ENCODE results near the gene EIF1.
"Not testable (repeated sequence)": the region's sequence is repeated elsewhere in the genome, so short reads cannot be mapped to it uniquely, and the experiment has no call there.

The EIF1 gene

GRCh38 chr17:41688641-41689496 lies at the start of gene EIF1:
EIF1 (plus strand) TSS chr17:41688885; CDS start chr17:41689039, 154 bp downstream.
- H3K27me3 ChIP-seq: no peaks in the 10 kb centered on the region
- H3K36me3 ChIP-seq: peaks cover 44 to 45% (median 45%) of the 10 kb centered on the region in 3 donors
- peak within 1 kb of the TSS; percentile 86 to 100 for H3K4me3 ChIP-seq
- intact Hi-C loops (cut with DNase I; ENCODE audit: low total_unique reads): no loop called here
- no peak for TF ChIP-seq CTCF (IDR thresholded peaks at IDR 0.05)
- DNase-seq: peak; percentile 99 to 100
- H3K4me1 ChIP-seq: peaks cover 0 to 32% (median 23%) of the 10 kb centered on the region in 4 donors
- no peaks in the 10 kb centered on the region for H3K9me3 ChIP-seq
- peak within 1 kb of the TSS; percentile 100 for H3K27ac ChIP-seq

DNA sequence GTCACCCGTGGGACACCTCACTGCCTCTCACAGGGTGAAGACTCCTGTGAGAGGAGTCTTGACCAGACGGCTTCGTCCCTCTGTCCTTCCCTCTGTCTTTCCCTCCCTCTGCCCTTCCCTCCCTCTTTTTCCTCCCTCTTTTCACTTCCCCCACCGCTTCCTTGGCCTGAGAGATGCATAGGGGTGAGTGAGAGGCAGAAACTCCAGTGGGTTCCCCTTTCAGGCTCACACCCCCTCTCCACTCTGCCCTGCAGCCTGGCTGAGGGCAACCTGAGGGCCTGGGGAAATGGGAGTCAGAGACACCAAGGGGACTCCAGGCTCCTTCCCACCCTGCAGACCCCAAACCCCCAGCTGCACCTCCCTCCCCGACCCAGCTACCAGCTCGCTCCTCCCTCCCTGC lies 49.7 kb upstream of the EIF1 start:
- Histone ChIP-seq H3K36me3 (no peaks in the 10 kb centered on the region), H3K27me3 (no peaks in the 10 kb centered on the region), H3K9me3 (no peaks in the 10 kb centered on the region), H3K4me1 (peaks cover 0 to 20% (median 10%) of the 10 kb centered on the region in 4 donors), H3K4me3 (no peak overlapping the region), H3K27ac (no peak overlapping the region)
- intact Hi-C loops (cut with DNase I; ENCODE audit: low total_unique reads): no loop called here
- DNase-seq: no peak
- no peak for TF ChIP-seq CTCF (IDR thresholded peaks at IDR 0.05)

GRCh38 chr17:41639492-41640473 lies 48.9 kb upstream of the EIF1 start:
- Histone ChIP-seq H3K27me3 (no peaks in the 10 kb centered on the region), H3K36me3 (no peaks in the 10 kb centered on the region), H3K4me3 (no peak overlapping the region), H3K4me1 (peaks cover 0 to 16% (median 8%) of the 10 kb centered on the region in 4 donors), H3K9me3 (no peaks in the 10 kb centered on the region), H3K27ac (no peak overlapping the region)
- TF ChIP-seq CTCF (IDR thresholded peaks at IDR 0.05): no peak
- intact Hi-C loops (cut with DNase I; ENCODE audit: low total_unique reads): no loop called here
- no peak for DNase-seq

GRCh38 chr17:41640596-41640995 lies 48.1 kb upstream of the EIF1 start:
- H3K27ac ChIP-seq; H3K36me3 ChIP-seq; H3K4me1 ChIP-seq; intact Hi-C loops (cut with DNase I; ENCODE audit: low total_unique reads); H3K9me3 ChIP-seq; H3K27me3 ChIP-seq; H3K4me3 ChIP-seq; DNase-seq: not testable (repeated sequence)

- no peaks in the 10 kb centered on the region for H3K27me3 ChIP-seq
- peaks cover 0 to 8% (median under 1%) of the 10 kb centered on the region in 4 donors for H3K4me1 ChIP-seq
- intact Hi-C loops (cut with DNase I; ENCODE audit: low total_unique reads): no loop called here
- H3K27ac ChIP-seq: no peak overlapping the region
- TF ChIP-seq CTCF (IDR thresholded peaks at IDR 0.05): no peak
- H3K4me3 ChIP-seq: no peak overlapping the region
- H3K36me3 ChIP-seq: no peaks in the 10 kb centered on the region
- H3K9me3 ChIP-seq: no peaks in the 10 kb centered on the region
- DNase-seq: no peak
These were observed 46.2 kb upstream of the EIF1 start for GRCh38 chr17:41642252-41643156.

Measured in tibial artery (tissue), 4 donors.